ENCODE data around the gene IER5.

Gene IER5

DNA sequence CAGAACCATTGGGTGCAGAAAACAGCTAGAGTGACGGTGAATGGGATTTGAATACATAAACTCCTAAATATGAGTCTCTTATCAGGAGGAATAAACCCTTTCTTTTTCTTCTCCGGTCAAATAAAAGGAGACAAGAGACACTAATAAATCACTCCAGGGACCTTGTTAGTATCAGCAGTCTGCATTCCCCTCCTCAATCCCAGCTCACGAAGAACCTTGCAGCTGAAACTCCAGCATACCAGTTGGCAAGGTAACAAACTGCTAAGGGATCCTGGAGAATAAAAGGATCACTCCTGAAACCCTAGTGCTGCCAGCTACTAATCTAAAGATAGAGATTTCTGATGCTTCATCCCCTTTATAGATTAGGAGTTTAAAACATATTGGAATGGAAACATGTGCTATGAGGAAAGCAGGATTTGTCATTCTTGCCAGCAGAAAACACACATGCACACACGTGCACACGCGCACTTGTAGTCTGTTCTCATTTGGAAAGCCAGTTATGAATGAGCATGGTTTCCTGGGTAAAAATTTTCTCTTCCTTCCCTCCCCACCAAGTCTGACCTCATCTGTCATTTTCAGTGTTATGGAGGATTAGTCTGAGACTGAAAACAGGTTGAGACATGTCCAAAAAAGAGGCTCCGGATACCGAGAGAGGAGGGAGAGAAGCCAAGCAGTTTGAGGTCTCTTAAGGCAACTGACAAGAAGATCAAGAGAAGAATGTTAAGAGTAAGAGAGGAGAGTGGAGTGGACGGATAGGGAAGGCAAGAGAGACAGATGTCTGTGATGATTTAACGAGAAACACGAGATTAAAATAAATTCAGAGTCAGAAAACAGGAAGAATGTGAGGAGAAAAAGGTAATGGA, 10.9 kb downstream of the IER5 start (continued):
- peak; percentile 27; the same call in 1 of the 2 replicates for TF ChIP-seq ZNF341 (tag by site-specific recombination; IDR thresholded peaks at IDR 0.05; ENCODE audit: low read depth)
- peak; percentile 59 for TF ChIP-seq ZNF660 (tag by site-specific recombination; IDR thresholded peaks at IDR 0.05)
- no peak for TF ChIP-seq ZNF146 (tag by site-specific recombination; IDR thresholded peaks at IDR 0.05)
- TF ChIP-seq ZFP69B (tag by site-specific recombination; IDR thresholded peaks at IDR 0.05) = peak; percentile 78
- TF ChIP-seq ZNF354C (tag by site-specific recombination; IDR thresholded peaks at IDR 0.05; ENCODE audit: borderline replicate concordance, low read depth) = no peak
- peak; percentile 43 for TF ChIP-seq SP2 (tag by site-specific recombination; IDR thresholded peaks at IDR 0.05)
- TF ChIP-seq ZSCAN30 (tag by site-specific recombination; IDR thresholded peaks at IDR 0.05) = peak; percentile 27; the same call in 1 of the 2 replicates
- no peak for TF ChIP-seq ZNF37A (tag by site-specific recombination; IDR thresholded peaks at IDR 0.05)
- TF ChIP-seq, protein P1, sequence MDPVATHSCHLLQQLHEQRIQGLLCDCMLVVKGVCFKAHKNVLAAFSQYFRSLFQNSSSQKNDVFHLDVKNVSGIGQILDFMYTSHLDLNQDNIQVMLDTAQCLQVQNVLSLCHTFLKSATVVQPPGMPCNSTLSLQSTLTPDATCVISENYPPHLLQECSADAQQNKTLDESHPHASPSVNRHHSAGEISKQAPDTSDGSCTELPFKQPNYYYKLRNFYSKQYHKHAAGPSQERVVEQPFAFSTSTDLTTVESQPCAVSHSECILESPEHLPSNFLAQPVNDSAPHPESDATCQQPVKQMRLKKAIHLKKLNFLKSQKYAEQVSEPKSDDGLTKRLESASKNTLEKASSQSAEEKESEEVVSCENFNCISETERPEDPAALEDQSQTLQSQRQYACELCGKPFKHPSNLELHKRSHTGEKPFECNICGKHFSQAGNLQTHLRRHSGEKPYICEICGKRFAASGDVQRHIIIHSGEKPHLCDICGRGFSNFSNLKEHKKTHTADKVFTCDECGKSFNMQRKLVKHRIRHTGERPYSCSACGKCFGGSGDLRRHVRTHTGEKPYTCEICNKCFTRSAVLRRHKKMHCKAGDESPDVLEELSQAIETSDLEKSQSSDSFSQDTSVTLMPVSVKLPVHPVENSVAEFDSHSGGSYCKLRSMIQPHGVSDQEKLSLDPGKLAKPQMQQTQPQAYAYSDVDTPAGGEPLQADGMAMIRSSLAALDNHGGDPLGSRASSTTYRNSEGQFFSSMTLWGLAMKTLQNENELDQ (tag by site-specific recombination; IDR thresholded peaks at IDR 0.05; ENCODE audit: low read depth) = no peak
- no peak for TF ChIP-seq KLF7 (tag by site-specific recombination; IDR thresholded peaks at IDR 0.05; ENCODE audit: borderline replicate concordance)
- TF ChIP-seq, protein P2, sequence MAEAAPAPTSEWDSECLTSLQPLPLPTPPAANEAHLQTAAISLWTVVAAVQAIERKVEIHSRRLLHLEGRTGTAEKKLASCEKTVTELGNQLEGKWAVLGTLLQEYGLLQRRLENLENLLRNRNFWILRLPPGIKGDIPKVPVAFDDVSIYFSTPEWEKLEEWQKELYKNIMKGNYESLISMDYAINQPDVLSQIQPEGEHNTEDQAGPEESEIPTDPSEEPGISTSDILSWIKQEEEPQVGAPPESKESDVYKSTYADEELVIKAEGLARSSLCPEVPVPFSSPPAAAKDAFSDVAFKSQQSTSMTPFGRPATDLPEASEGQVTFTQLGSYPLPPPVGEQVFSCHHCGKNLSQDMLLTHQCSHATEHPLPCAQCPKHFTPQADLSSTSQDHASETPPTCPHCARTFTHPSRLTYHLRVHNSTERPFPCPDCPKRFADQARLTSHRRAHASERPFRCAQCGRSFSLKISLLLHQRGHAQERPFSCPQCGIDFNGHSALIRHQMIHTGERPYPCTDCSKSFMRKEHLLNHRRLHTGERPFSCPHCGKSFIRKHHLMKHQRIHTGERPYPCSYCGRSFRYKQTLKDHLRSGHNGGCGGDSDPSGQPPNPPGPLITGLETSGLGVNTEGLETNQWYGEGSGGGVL (tag by site-specific recombination; IDR thresholded peaks at IDR 0.05) = peak; percentile 87
- TF ChIP-seq ZNF426 (tag by site-specific recombination; IDR thresholded peaks at IDR 0.05) = no peak
- TF ChIP-seq, protein P3, sequence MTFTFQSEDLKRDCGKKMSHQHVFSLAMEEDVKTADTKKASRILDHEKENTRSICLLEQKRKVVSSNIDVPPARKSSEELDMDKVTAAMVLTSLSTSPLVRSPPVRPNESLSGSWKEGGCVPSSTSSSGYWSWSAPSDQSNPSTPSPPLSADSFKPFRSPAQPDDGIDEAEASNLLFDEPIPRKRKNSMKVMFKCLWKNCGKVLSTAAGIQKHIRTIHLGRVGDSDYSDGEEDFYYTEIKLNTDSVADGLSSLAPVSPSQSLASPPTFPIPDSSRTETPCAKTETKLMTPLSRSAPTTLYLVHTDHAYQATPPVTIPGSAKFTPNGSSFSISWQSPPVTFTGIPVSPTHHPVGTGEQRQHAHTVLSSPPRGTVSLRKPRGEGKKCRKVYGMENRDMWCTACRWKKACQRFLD (tag by site-specific recombination; IDR thresholded peaks at IDR 0.05) = no peak
- peak; percentile 61; the same call in 1 of the 2 replicates for TF ChIP-seq ZNF366 (tag by site-specific recombination; conservative IDR thresholded peaks at IDR 0.05)
- peak; percentile 66 for TF ChIP-seq ZXDB (tag by site-specific recombination; IDR thresholded peaks at IDR 0.05)
- no peak for TF ChIP-seq ZNF239 (tag by site-specific recombination; IDR thresholded peaks at IDR 0.05)
- no peak for TF ChIP-seq ZNF626 (tag by site-specific recombination; IDR thresholded peaks at IDR 0.05)
- TF ChIP-seq ZNF629 (tag by site-specific recombination; IDR thresholded peaks at IDR 0.05) = peak; percentile 91
- TF ChIP-seq, protein P4, sequence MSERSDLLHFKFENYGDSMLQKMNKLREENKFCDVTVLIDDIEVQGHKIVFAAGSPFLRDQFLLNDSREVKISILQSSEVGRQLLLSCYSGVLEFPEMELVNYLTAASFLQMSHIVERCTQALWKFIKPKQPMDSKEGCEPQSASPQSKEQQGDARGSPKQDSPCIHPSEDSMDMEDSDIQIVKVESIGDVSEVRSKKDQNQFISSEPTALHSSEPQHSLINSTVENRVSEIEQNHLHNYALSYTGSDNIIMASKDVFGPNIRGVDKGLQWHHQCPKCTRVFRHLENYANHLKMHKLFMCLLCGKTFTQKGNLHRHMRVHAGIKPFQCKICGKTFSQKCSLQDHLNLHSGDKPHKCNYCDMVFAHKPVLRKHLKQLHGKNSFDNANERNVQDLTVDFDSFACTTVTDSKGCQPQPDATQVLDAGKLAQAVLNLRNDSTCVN (tag by site-specific recombination; optimal IDR thresholded peaks at IDR 0.05) = peak; percentile 40
- TF ChIP-seq ZNF391 (tag by site-specific recombination; IDR thresholded peaks at IDR 0.05; ENCODE audit: borderline replicate concordance, low read depth) = peak; percentile 64; the same call in 1 of the 2 replicates

Data from HEK293 (cell line).